Trophoblast cell (in vitro differentiated cells and primary cell): ENCODE results near the gene FANCE.

ENCODE experiments used
- DNase-seq, 2 donors: peaks; one replicate each; pipeline ENCODE4 v3.0.0-alpha.2; 2016
- H2AFZ ChIP-seq: 2 replicates; pipeline ENCODE4 v1.6.1; 2013; ENCODE audit warnings: low read length, moderate library complexity, mild to moderate bottlenecking; ENCODE audit not compliant: insufficient read depth, poor library complexity
- H2AK5ac ChIP-seq: 2 replicates; pipeline ENCODE4 v1.6.1; 2013; ENCODE audit warnings: mild to moderate bottlenecking, low read length
- H2BK120ac ChIP-seq: 2 replicates; pipeline ENCODE4 v1.6.1; 2013; ENCODE audit warnings: low read length, mild to moderate bottlenecking, moderate library complexity; ENCODE audit not compliant: insufficient read depth, poor library complexity
- H2BK12ac ChIP-seq: 2 replicates; pipeline ENCODE4 v1.6.1; 2013; ENCODE audit warnings: mild to moderate bottlenecking, low read length, moderate library complexity
- H2BK5ac ChIP-seq: 2 replicates; pipeline ENCODE4 v1.6.1; 2013; ENCODE audit warnings: low read length, low read depth, moderate library complexity, mild to moderate bottlenecking; ENCODE audit not compliant: poor library complexity
- H3K14ac ChIP-seq: 2 replicates; pipeline ENCODE4 v1.6.1; 2013; ENCODE audit warnings: mild to moderate bottlenecking, low read length
- H3K18ac ChIP-seq: 2 replicates; pipeline ENCODE4 v1.6.1; 2013; ENCODE audit warnings: mild to moderate bottlenecking, low read length
- H3K23ac ChIP-seq: 2 replicates; pipeline ENCODE4 v1.6.1; 2013; ENCODE audit warnings: low read length
- H3K27ac ChIP-seq: 2 replicates; pipeline ENCODE4 v1.5.1; 2013; ENCODE audit warnings: low read depth, mild to moderate bottlenecking, inconsistent platforms, low read length, moderate library complexity
- H3K27me3 ChIP-seq: 2 replicates; pipeline ENCODE4 v1.6.1; 2013; ENCODE audit warnings: inconsistent platforms, mild to moderate bottlenecking, low read length, moderate library complexity; ENCODE audit not compliant: insufficient read depth
- H3K36me3 ChIP-seq, 2 experiments: 1 replicate in 1 of 2; 2 replicates in 1 of 2; pipeline ENCODE4 v1.6.1; 2013; ENCODE audit warnings: low read length in 2 of 2, mild to moderate bottlenecking in 2 of 2, moderate library complexity in 1 of 2; ENCODE audit not compliant: insufficient read depth in 2 of 2, control insufficient read depth in 1 of 2
- H3K4ac ChIP-seq: 2 replicates; pipeline ENCODE4 v1.6.1; 2013; ENCODE audit warnings: low read depth, mild to moderate bottlenecking, low read length, moderate library complexity
- H3K4me1 ChIP-seq, 2 experiments: 1 replicate in 1 of 2; 2 replicates in 1 of 2; pipeline ENCODE4 v1.6.1; 2013; ENCODE audit warnings: low read length in 2 of 2, mild to moderate bottlenecking in 2 of 2, moderate library complexity in 1 of 2; ENCODE audit not compliant: insufficient read depth in 2 of 2, control insufficient read depth in 1 of 2
- H3K4me2 ChIP-seq: 2 replicates; pipeline ENCODE4 v1.6.1; 2013; ENCODE audit warnings: inconsistent platforms, mild to moderate bottlenecking, low read length, moderate library complexity
- H3K4me3 ChIP-seq: 2 replicates; pipeline ENCODE4 v1.5.1; 2013; ENCODE audit warnings: mild to moderate bottlenecking, low read depth, low read length, inconsistent platforms
- H3K79me1 ChIP-seq: one replicate; pipeline ENCODE4 v1.6.1; 2013; ENCODE audit warnings: low read length
- H3K79me2 ChIP-seq: 2 replicates; pipeline ENCODE4 v1.6.1; 2013; ENCODE audit warnings: low read length, mild to moderate bottlenecking; ENCODE audit not compliant: control insufficient read depth, insufficient read depth, poor library complexity
- H3K9ac ChIP-seq: 2 replicates; pipeline ENCODE4 v1.6.1; 2013; ENCODE audit warnings: mild to moderate bottlenecking, low read length
- H3K9me3 ChIP-seq: 2 replicates; pipeline ENCODE4 v1.6.1; 2013; ENCODE audit warnings: low read depth, mild to moderate bottlenecking, control low read depth, inconsistent platforms, low read length; ENCODE audit not compliant: insufficient read depth
- H4K12ac ChIP-seq: 2 replicates; pipeline ENCODE4 v1.6.1; 2013; ENCODE audit warnings: low read depth, mild to moderate bottlenecking, low read length, moderate library complexity
- H4K8ac ChIP-seq: 2 replicates; pipeline ENCODE4 v1.6.1; 2013; ENCODE audit warnings: low read depth, mild to moderate bottlenecking, low read length, moderate library complexity
- H4K91ac ChIP-seq: one replicate; pipeline ENCODE4 v1.6.1; 2013; ENCODE audit warnings: low read depth, mild to moderate bottlenecking, low read length, moderate library complexity
- WGBS: extraction: QIAGEN DNeasy Blood & Tissue Kit; methylation state at CpG from one replicate; pipeline ENCODE4 v1.1.7; 2013; ENCODE audit warnings: missing lambda C conversion rate; ENCODE audit not compliant: insufficient read length, insufficient coverage; ENCODE audit errors: extremely low coverage; 5-methylcytosine and 5-hydroxymethylcytosine counted together

The FANCE gene

GRCh38 chr6:35488517-35488862 is 36.4 kb downstream of the FANCE start:
- H3K4me3 ChIP-seq: no peak overlapping the region
- H4K8ac ChIP-seq: peak overlapping the region; percentile 18
- no peak overlapping the region for H2AFZ ChIP-seq
- H3K23ac ChIP-seq: no peak overlapping the region
- peak overlapping the region; percentile 52 for H2BK12ac ChIP-seq
- no peak overlapping the region for H3K9ac ChIP-seq
- WGBS: no CpG with 5 or more reads among the region's 9 CpGs
- peak overlapping the region; percentile 26 for H3K14ac ChIP-seq
- peaks cover 71 to 76% of the 10 kb centered on the region in 2 experiments for H3K4me1 ChIP-seq
- H3K4ac ChIP-seq: peak overlapping the region; percentile 90
- H3K4me2 ChIP-seq: no peak overlapping the region
- peak overlapping the region; percentile 51 for H2BK5ac ChIP-seq
- peak overlapping the region; percentile 79 for H4K91ac ChIP-seq
- no peak for DNase-seq
- H3K9me3 ChIP-seq: no peaks in the 10 kb centered on the region
- H3K27ac ChIP-seq: peak overlapping the region; percentile 87
- peak overlapping the region; percentile 54 for H2BK120ac ChIP-seq
- no peak overlapping the region for H4K12ac ChIP-seq
- peaks cover 20 to 28% of the 10 kb centered on the region in 2 experiments for H3K36me3 ChIP-seq
- H3K79me1 ChIP-seq: peaks cover 77% of the 10 kb centered on the region
- no peaks in the 10 kb centered on the region for H3K27me3 ChIP-seq
- H3K79me2 ChIP-seq: peaks cover 55% of the 10 kb centered on the region
- peak overlapping the region; percentile 21 for H2AK5ac ChIP-seq
- peak overlapping the region; percentile 13 for H3K18ac ChIP-seq

GRCh38 chr6:35489066-35489465 is 36.9 kb downstream of the FANCE start:
- H3K4me2 ChIP-seq: peak overlapping the region; percentile 14
- peak overlapping the region; percentile 22 for H4K12ac ChIP-seq
- H3K4me3 ChIP-seq: no peak overlapping the region
- H3K4me1 ChIP-seq: peaks cover 75 to 80% of the 10 kb centered on the region in 2 experiments
- H2BK120ac ChIP-seq: peak overlapping the region; percentile 84
- peak overlapping the region; percentile 85 for H4K8ac ChIP-seq
- peak in 1 of 2 donors; percentile 19 for DNase-seq
- H3K27me3 ChIP-seq: no peaks in the 10 kb centered on the region
- H3K14ac ChIP-seq: peak overlapping the region; percentile 92
- peak overlapping the region; percentile 82 for H4K91ac ChIP-seq
- peak overlapping the region; percentile 85 for H3K18ac ChIP-seq
- H2BK12ac ChIP-seq: peak overlapping the region; percentile 82
- H2AK5ac ChIP-seq: peak overlapping the region; percentile 73
- H3K4ac ChIP-seq: peak overlapping the region; percentile 95
- H3K27ac ChIP-seq: peak overlapping the region; percentile 97
- no peak overlapping the region for H3K23ac ChIP-seq
- peaks cover 81% of the 10 kb centered on the region for H3K79me1 ChIP-seq
- WGBS: no CpG with 5 or more reads among the region's 1 CpG
- peaks cover 19 to 28% of the 10 kb centered on the region in 2 experiments for H3K36me3 ChIP-seq
- no peak overlapping the region for H3K9ac ChIP-seq
- peaks cover 58% of the 10 kb centered on the region for H3K79me2 ChIP-seq
- H3K9me3 ChIP-seq: no peaks in the 10 kb centered on the region
- H2AFZ ChIP-seq: no peak overlapping the region
- H2BK5ac ChIP-seq: peak overlapping the region; percentile 85

- Histone ChIP-seq H3K27me3 (no peaks in the 10 kb centered on the region), H3K4ac (peak overlapping the region; percentile 90), H3K4me2 (peak overlapping the region; percentile 69), H3K79me2 (peaks cover 59% of the 10 kb centered on the region), H2AK5ac (peak overlapping the region; percentile 75), H3K4me1 (peaks cover 73 to 83% of the 10 kb centered on the region in 2 experiments), H2BK5ac (peak overlapping the region; percentile 93), H4K8ac (peak overlapping the region; percentile 80), H3K23ac (peak overlapping the region; percentile 29), H3K18ac (peak overlapping the region; percentile 88), H3K14ac (peak overlapping the region; percentile 83), H3K27ac (peak overlapping the region; percentile 97), H3K79me1 (peaks cover 80% of the 10 kb centered on the region), H3K36me3 (peaks cover 7 to 17% of the 10 kb centered on the region in 2 experiments), H3K4me3 (peak overlapping the region; percentile 13), H3K9me3 (no peaks in the 10 kb centered on the region), H4K12ac (peak overlapping the region; percentile 39), H3K9ac (peak overlapping the region; percentile 62), H2AFZ (peak overlapping the region; percentile 72), H4K91ac (peak overlapping the region; percentile 98), H2BK12ac (peak overlapping the region; percentile 70), H2BK120ac (peak overlapping the region; percentile 92)
- peak in 1 of 2 donors; percentile 48 for DNase-seq
- no CpG with 5 or more reads among the region's 28 CpGs for WGBS
These were observed 38.1 kb downstream of the FANCE start for GRCh38 chr6:35489995-35490791.

DNA sequence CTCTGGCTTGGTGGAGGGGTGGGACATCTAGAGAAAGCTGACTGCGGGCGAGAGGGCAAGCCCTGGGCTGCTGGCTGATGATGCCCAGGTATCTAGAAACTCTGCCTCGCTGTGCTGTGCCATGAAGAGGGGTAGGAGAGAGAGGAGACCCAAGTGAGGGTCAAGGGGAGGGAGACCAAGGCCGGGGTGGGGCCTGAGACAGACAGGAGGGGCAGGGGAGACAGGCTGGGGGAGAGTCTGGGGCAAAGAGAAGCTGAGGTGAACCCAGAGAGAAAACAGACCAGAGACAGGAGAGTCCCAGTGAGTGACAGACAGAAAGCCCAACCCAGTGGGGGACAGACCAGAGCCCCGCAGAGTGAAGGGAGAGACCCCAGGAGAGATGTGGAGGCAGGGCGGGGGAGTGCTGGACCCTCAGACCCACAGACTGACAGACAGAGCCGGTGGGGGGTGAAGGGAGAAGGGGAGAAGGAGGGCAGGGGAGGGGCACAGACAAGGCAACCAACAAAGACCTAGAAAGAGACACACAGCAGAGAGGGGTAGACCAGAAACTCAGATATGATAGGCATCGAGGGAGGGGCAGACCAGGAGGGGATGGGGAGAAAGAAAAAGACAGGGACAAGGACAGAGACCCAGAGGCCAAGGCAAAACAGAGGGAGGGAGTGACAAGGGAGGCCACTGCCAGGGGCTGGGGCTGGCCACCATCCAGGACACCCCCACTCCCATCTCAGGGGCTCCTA is 38.9 kb downstream of the FANCE start:
- H4K91ac ChIP-seq: peak overlapping the region; percentile 98
- no CpG with 5 or more reads among the region's 8 CpGs for WGBS
- no peaks in the 10 kb centered on the region for H3K9me3 ChIP-seq
- peak overlapping the region; percentile 69 for H3K4me2 ChIP-seq
- peak overlapping the region; percentile 90 for H3K4ac ChIP-seq
- peak overlapping the region; percentile 97 for H3K27ac ChIP-seq
- peak overlapping the region; percentile 75 for H2AK5ac ChIP-seq
- H3K4me3 ChIP-seq: no peak overlapping the region
- no peaks in the 10 kb centered on the region for H3K27me3 ChIP-seq
- H2BK120ac ChIP-seq: peak overlapping the region; percentile 91
- peaks cover 60% of the 10 kb centered on the region for H3K79me2 ChIP-seq
- no peak overlapping the region for H3K23ac ChIP-seq
- H3K9ac ChIP-seq: peak overlapping the region; percentile 34
- H2AFZ ChIP-seq: peak overlapping the region; percentile 45
- peak overlapping the region; percentile 93 for H3K14ac ChIP-seq
- DNase-seq: no peak
- H2BK5ac ChIP-seq: peak overlapping the region; percentile 93
- H2BK12ac ChIP-seq: peak overlapping the region; percentile 82
- peak overlapping the region; percentile 85 for H3K18ac ChIP-seq
- H4K8ac ChIP-seq: peak overlapping the region; percentile 80
- peaks cover 6 to 9% of the 10 kb centered on the region in 2 experiments for H3K36me3 ChIP-seq
- peaks cover 80% of the 10 kb centered on the region for H3K79me1 ChIP-seq
- peak overlapping the region; percentile 39 for H4K12ac ChIP-seq
- peaks cover 69 to 79% of the 10 kb centered on the region in 2 experiments for H3K4me1 ChIP-seq
